Measurements from ENCODE around the gene PRMT7.

PRMT7 gene

DNA sequence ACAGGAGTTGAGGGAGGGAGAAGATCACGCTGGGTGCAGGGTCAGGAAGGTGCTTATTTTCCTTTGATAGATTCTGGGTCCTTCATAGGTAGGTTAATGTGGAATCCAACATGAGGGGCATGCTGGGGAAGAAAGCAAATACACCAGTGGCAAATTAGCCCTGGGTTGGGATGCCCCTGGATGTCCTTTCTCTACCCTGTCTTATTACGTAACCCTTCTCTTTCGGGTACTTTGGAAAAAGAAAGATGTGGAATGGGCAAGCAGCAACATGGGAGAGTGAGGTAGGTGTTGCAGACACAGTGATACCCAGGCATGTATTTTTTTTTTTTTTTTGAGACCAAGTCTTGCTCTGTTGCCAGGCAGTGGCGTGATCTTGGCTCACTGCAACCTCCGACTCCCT lies 37.4 kb upstream of the PRMT7 start:
- no peak overlapping the region for H3K9ac ChIP-seq (ENCODE audit: low read depth, low read length)
- no peaks in the 10 kb centered on the region for H3K9me3 ChIP-seq (ENCODE audit: control insufficient read depth, insufficient read depth, low read length)
- no peak overlapping the region for H3K27ac ChIP-seq (ENCODE audit: low read depth, low read length)
- no peaks in the 10 kb centered on the region; the same call in 1 of the 2 replicates for H3K4me1 ChIP-seq (ENCODE audit: control insufficient read depth, insufficient read depth, low read length)
- peaks cover 10% of the 10 kb centered on the region for H3K36me3 ChIP-seq (ENCODE audit: control insufficient read depth, insufficient read depth, low read length)
- no peaks in the 10 kb centered on the region for H3K27me3 ChIP-seq (ENCODE audit: control insufficient read depth, insufficient read depth, low read length)
- no peak overlapping the region for H3K4me3 ChIP-seq (ENCODE audit: low read depth, low read length)

DNA sequence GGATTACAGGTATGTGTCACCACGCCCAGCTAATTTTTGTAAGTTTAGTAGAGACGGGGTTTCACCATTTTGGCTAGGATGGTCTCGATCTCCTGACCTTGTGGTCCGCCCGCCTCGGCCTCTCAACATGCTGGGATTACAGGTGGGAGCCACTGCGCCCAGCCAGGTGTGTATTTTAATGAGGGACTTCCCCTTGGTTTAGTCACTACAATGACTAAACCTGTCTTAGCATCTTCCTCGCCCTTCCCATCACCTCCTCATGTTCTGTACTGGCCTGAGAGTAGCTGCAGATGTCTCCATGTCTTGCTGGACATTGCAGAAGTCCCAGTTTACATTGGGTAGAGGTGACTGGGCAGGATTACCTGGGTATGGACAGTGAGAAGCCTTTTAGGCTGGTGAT lies 36.9 kb upstream of the PRMT7 start:
- H3K27ac ChIP-seq (ENCODE audit: low read depth, low read length), result no peak overlapping the region
- H3K4me1 ChIP-seq (ENCODE audit: control insufficient read depth, insufficient read depth, low read length), result no peaks in the 10 kb centered on the region; the same call in 1 of the 2 replicates
- no peaks in the 10 kb centered on the region for H3K27me3 ChIP-seq (ENCODE audit: control insufficient read depth, insufficient read depth, low read length)
- H3K9me3 ChIP-seq (ENCODE audit: control insufficient read depth, insufficient read depth, low read length), result no peaks in the 10 kb centered on the region
- peaks cover 10% of the 10 kb centered on the region for H3K36me3 ChIP-seq (ENCODE audit: control insufficient read depth, insufficient read depth, low read length)
- no peak overlapping the region for H3K4me3 ChIP-seq (ENCODE audit: low read depth, low read length)
- H3K9ac ChIP-seq (ENCODE audit: low read depth, low read length), result no peak overlapping the region

GRCh38 chr16:68274441-68274840 lies 36.4 kb upstream of the PRMT7 start:
- Histone ChIP-seq H3K9me3 (ENCODE audit: control insufficient read depth, insufficient read depth, low read length) (no peaks in the 10 kb centered on the region), H3K4me3 (ENCODE audit: low read depth, low read length) (no peak overlapping the region), H3K36me3 (ENCODE audit: control insufficient read depth, insufficient read depth, low read length) (peaks cover 10% of the 10 kb centered on the region), H3K27me3 (ENCODE audit: control insufficient read depth, insufficient read depth, low read length) (no peaks in the 10 kb centered on the region), H3K9ac (ENCODE audit: low read depth, low read length) (no peak overlapping the region), H3K27ac (ENCODE audit: low read depth, low read length) (no peak overlapping the region), H3K4me1 (ENCODE audit: control insufficient read depth, insufficient read depth, low read length) (no peaks in the 10 kb centered on the region; the same call in 1 of the 2 replicates)

DNA sequence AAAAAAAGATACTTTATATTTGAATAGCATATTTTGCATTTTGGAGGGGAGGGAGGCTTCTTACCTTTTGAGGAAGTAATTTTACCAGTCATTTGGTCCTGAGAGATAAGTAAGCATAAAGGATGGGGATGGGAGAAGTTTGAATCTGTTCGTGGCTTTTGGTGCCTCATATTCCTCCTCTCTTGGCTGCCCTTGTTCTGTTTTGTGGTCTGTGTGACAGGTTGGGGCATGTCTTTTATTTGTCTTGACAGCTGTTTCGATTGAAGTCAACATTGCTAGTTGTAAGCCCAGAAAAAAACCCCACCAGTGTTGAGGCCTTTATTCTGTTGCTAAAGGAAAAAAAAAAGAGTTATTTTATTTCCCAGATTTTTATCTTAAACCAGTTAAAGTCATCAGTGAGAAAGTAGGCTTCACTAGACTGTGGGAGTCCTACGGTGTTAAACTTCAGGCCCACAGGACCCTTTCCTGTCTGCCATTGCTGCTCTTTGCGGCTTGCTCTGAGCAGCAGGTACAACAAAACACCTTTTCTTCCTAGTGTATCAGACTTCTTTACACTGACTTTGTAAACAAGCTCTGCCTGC lies 35.1 kb upstream of the PRMT7 start:
- Histone ChIP-seq H3K4me3 (ENCODE audit: low read depth, low read length) (no peak overlapping the region), H3K9ac (ENCODE audit: low read depth, low read length) (no peak overlapping the region), H3K27ac (ENCODE audit: low read depth, low read length) (no peak overlapping the region), H3K9me3 (ENCODE audit: control insufficient read depth, insufficient read depth, low read length) (no peaks in the 10 kb centered on the region), H3K36me3 (ENCODE audit: control insufficient read depth, insufficient read depth, low read length) (peaks cover 14% of the 10 kb centered on the region), H3K27me3 (ENCODE audit: control insufficient read depth, insufficient read depth, low read length) (no peaks in the 10 kb centered on the region), H3K4me1 (ENCODE audit: control insufficient read depth, insufficient read depth, low read length) (no peaks in the 10 kb centered on the region; the same call in 1 of the 2 replicates)

- Histone ChIP-seq H3K36me3 (ENCODE audit: control insufficient read depth, insufficient read depth, low read length) (peaks cover 14% of the 10 kb centered on the region), H3K4me3 (ENCODE audit: low read depth, low read length) (no peak overlapping the region), H3K27me3 (ENCODE audit: control insufficient read depth, insufficient read depth, low read length) (no peaks in the 10 kb centered on the region), H3K9ac (ENCODE audit: low read depth, low read length) (no peak overlapping the region), H3K27ac (ENCODE audit: low read depth, low read length) (no peak overlapping the region), H3K9me3 (ENCODE audit: control insufficient read depth, insufficient read depth, low read length) (no peaks in the 10 kb centered on the region), H3K4me1 (ENCODE audit: control insufficient read depth, insufficient read depth, low read length) (no peaks in the 10 kb centered on the region; the same call in 1 of the 2 replicates)
These were observed 34.6 kb upstream of the PRMT7 start for GRCh38 chr16:68276223-68276622.

GRCh38 chr16:68279726-68280558 lies 30.9 kb upstream of the PRMT7 start:
- Histone ChIP-seq H3K36me3 (ENCODE audit: control insufficient read depth, insufficient read depth, low read length) (peaks cover 9% of the 10 kb centered on the region; the same call in 1 of the 2 replicates), H3K4me1 (ENCODE audit: control insufficient read depth, insufficient read depth, low read length) (no peaks in the 10 kb centered on the region; the same call in 1 of the 2 replicates), H3K9ac (ENCODE audit: low read depth, low read length) (no peak overlapping the region), H3K27me3 (ENCODE audit: control insufficient read depth, insufficient read depth, low read length) (no peaks in the 10 kb centered on the region), H3K9me3 (ENCODE audit: control insufficient read depth, insufficient read depth, low read length) (no peaks in the 10 kb centered on the region), H3K4me3 (ENCODE audit: low read depth, low read length) (no peak overlapping the region), H3K27ac (ENCODE audit: low read depth, low read length) (no peak overlapping the region)

DNA sequence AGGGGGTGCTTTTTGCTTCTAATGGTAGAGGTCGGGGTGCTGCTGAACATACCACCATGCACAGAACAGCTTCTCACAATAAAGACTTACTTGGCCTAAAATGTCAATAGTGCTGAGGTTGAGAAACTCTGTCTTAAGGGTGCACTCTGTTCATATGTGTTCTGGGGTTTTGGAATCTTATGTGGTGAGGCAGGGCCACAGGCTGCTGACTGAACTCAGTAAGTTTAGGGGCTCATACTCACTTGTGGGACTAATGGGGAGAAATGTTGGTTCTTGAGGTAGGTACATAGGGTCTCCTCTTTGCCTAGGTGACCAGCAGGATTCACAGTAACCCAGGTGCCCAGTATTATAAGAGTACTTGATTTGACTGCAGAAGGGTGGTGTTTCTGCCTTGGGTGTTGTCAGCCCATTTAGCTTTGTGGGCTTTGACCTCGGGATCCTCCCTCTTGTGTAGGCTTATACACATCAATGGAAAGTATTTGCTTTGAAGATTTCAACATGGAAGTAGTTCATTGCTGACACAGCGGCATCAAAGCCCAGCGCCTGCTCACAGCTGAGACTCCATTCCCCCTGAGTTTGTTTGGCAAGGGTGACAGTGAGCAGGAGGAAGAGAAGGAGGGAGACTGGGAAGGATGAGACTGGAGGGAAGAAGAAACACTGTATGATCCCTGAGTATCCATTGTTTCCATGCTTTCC lies 29.3 kb upstream of the PRMT7 start:
- peaks cover 11% of the 10 kb centered on the region; the same call in 1 of the 2 replicates for H3K36me3 ChIP-seq (ENCODE audit: control insufficient read depth, insufficient read depth, low read length)
- no peaks in the 10 kb centered on the region for H3K9me3 ChIP-seq (ENCODE audit: control insufficient read depth, insufficient read depth, low read length)
- H3K27ac ChIP-seq (ENCODE audit: low read depth, low read length), result no peak overlapping the region
- no peak overlapping the region for H3K9ac ChIP-seq (ENCODE audit: low read depth, low read length)
- no peaks in the 10 kb centered on the region for H3K27me3 ChIP-seq (ENCODE audit: control insufficient read depth, insufficient read depth, low read length)
- no peaks in the 10 kb centered on the region for H3K4me1 ChIP-seq (ENCODE audit: control insufficient read depth, insufficient read depth, low read length)
- H3K4me3 ChIP-seq (ENCODE audit: low read depth, low read length), result no peak overlapping the region

DNA sequence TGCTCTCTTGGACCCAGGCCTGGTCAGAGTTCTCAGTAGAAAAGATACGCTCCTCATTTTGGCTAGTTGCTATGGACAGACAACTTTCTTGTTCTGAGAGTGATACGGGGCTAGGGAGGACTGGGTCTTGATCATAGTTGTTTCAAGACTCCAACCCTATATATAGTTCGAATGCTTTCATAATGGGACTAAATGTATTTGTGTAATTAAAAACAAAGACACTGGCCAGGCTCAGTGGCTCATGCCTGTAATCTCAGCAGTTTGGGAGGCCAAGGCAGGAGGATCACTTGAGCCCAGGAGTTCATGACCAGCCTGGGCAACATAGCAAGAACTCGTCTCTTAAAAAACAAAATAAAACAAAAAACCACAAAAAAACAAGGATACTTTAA lies 28.8 kb upstream of the PRMT7 start:
- peaks cover 11% of the 10 kb centered on the region; the same call in 1 of the 2 replicates for H3K36me3 ChIP-seq (ENCODE audit: control insufficient read depth, insufficient read depth, low read length)
- no peak overlapping the region for H3K4me3 ChIP-seq (ENCODE audit: low read depth, low read length)
- H3K27me3 ChIP-seq (ENCODE audit: control insufficient read depth, insufficient read depth, low read length), result no peaks in the 10 kb centered on the region
- no peak overlapping the region for H3K27ac ChIP-seq (ENCODE audit: low read depth, low read length)
- H3K4me1 ChIP-seq (ENCODE audit: control insufficient read depth, insufficient read depth, low read length), result no peaks in the 10 kb centered on the region
- H3K9me3 ChIP-seq (ENCODE audit: control insufficient read depth, insufficient read depth, low read length), result no peaks in the 10 kb centered on the region
- H3K9ac ChIP-seq (ENCODE audit: low read depth, low read length), result no peak overlapping the region

DNA sequence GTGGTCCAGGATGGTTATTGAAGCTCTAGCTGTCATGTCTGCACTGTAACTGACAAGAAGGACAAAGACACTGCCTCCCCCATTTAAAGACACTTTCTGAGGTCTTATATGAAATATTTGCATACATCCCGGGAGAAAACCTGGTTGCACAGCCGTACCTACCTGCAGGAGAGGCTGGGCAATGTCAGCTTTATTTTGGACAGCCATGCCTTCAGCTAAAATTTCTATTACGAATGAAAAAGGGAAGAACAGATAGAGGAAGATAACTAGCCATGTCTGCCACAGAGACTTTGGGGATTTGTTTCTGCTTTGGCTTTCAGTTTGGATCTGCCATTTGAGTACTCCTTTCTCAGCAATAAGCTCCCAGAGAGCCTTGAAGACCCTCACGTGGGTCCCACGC lies 27.5 kb upstream of the PRMT7 start:
- no peak overlapping the region for H3K4me3 ChIP-seq (ENCODE audit: low read depth, low read length)

DNA sequence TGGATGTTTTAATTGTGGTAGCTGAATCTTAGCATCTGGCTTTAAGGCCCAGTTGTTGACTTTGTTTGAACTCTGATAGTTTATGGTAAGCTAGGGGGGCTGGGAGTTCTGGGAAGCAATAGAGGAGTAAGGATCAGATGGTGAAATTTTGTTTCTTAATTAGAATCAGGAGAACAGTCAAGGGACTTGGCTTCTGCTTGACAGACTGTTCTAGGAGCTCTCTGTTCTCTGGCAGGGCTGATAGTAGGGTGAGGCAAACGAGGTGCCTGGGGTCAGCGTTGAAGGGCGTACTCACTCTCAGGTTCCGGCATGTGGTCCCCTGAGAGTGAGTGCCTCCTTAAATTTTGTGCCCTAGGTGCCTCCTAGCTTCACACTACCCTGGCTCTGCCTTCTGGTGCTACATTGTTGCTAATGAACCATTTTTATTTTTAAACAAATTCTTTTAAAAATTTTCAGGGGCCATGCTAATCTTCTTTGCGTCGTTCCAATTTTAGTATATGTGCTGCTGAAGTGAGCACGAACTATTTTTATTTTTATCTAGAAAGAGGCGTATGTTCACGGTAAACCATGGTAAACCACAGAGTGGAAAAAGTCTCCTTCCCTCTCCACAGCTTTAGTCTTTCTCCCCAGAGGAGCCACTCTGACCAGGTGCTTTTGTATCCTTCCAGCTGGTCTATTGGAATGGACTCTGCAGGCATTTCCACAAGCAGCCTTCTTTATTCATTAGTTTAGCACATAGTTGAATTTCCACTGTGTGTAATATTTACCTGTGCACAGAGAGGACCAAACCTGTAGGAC lies 26.8 kb upstream of the PRMT7 start:
- no peak overlapping the region for H3K27ac ChIP-seq (ENCODE audit: low read depth, low read length)
- no peaks in the 10 kb centered on the region for H3K9me3 ChIP-seq (ENCODE audit: control insufficient read depth, insufficient read depth, low read length)
- no peak overlapping the region for H3K9ac ChIP-seq (ENCODE audit: low read depth, low read length)
- no peak overlapping the region for H3K4me3 ChIP-seq (ENCODE audit: low read depth, low read length)
- no peaks in the 10 kb centered on the region for H3K4me1 ChIP-seq (ENCODE audit: control insufficient read depth, insufficient read depth, low read length)
- H3K27me3 ChIP-seq (ENCODE audit: control insufficient read depth, insufficient read depth, low read length), result no peaks in the 10 kb centered on the region
- H3K36me3 ChIP-seq (ENCODE audit: control insufficient read depth, insufficient read depth, low read length), result peaks cover 24% of the 10 kb centered on the region

More for the DNA sequence above, 27.5 kb upstream of the PRMT7 start:
- Histone ChIP-seq H3K9ac (ENCODE audit: low read depth, low read length) (no peak overlapping the region), H3K36me3 (ENCODE audit: control insufficient read depth, insufficient read depth, low read length) (peaks cover 23% of the 10 kb centered on the region), H3K9me3 (ENCODE audit: control insufficient read depth, insufficient read depth, low read length) (no peaks in the 10 kb centered on the region), H3K4me1 (ENCODE audit: control insufficient read depth, insufficient read depth, low read length) (no peaks in the 10 kb centered on the region), H3K27me3 (ENCODE audit: control insufficient read depth, insufficient read depth, low read length) (no peaks in the 10 kb centered on the region), H3K27ac (ENCODE audit: low read depth, low read length) (no peak overlapping the region)
